Measurements from ENCODE around the gene UBL7. TPM values are rescaled to one million over a fixed set of nuclear protein-coding genes. Genes with fewer than 3 reads are reported as not detected.

The UBL7 gene
- total and polyA plus RNA-seq, 2 of the 8 experiments (the other 6 are each of a cell fraction or from before 2014, with no cell fraction given), result 71.5 to 183 TPM

- TF ChIP-seq, protein P1, sequence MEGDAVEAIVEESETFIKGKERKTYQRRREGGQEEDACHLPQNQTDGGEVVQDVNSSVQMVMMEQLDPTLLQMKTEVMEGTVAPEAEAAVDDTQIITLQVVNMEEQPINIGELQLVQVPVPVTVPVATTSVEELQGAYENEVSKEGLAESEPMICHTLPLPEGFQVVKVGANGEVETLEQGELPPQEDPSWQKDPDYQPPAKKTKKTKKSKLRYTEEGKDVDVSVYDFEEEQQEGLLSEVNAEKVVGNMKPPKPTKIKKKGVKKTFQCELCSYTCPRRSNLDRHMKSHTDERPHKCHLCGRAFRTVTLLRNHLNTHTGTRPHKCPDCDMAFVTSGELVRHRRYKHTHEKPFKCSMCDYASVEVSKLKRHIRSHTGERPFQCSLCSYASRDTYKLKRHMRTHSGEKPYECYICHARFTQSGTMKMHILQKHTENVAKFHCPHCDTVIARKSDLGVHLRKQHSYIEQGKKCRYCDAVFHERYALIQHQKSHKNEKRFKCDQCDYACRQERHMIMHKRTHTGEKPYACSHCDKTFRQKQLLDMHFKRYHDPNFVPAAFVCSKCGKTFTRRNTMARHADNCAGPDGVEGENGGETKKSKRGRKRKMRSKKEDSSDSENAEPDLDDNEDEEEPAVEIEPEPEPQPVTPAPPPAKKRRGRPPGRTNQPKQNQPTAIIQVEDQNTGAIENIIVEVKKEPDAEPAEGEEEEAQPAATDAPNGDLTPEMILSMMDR (IDR thresholded peaks at IDR 0.05; ENCODE audit: control extremely low read depth in 1 of 3, insufficient read depth in 1 of 3, low read depth in 1 of 3, low read length in 3 of 3), result no peak
- no peak for TF ChIP-seq POLR2A (IDR thresholded peaks at IDR 0.05; ENCODE audit: control extremely low read depth in 1 of 2, low read depth in 2 of 2, low read length in 2 of 2)
Measured at GRCh38 chr15:74451861-74452835, 8.8 kb downstream of the UBL7 start (continued).

Measured in H1 (cell line).